ENCODE data around the gene LMNB1.
"Not testable (repeated sequence)": the region's sequence is repeated elsewhere in the genome, so short reads cannot be mapped to it uniquely, and the experiment has no call there.

LMNB1 gene

GRCh38 chr5:126776499-126777256 is at the start of gene LMNB1:
Gene LMNB1, plus strand, starts transcription at chr5:126777136. Its CDS starts 373 bp downstream, at chr5:126777509.
- FAIRE-seq = no peak
- TF ChIP-seq POLR2A (IDR thresholded peaks at IDR 0.05; ENCODE audit: low read depth, low read length) = peak; percentile 91
- peak; percentile 84 for DNase-seq (ENCODE audit: insufficient read length, low spot score)

GRCh38 chr5:126732716-126733115 is 44.2 kb upstream of the LMNB1 start:
- FAIRE-seq = no peak
- no peak for TF ChIP-seq POLR2A (IDR thresholded peaks at IDR 0.05; ENCODE audit: low read depth, low read length)

GRCh38 chr5:126734573-126734972 is 42.4 kb upstream of the LMNB1 start:
- FAIRE-seq; DNase-seq (ENCODE audit: insufficient read length, low spot score): not testable (repeated sequence)

More at GRCh38 chr5:126732716-126733115, 44.2 kb upstream of the LMNB1 start:
- DNase-seq (ENCODE audit: insufficient read length, low spot score) = no peak

- DNase-seq (ENCODE audit: insufficient read length, low spot score) = no peak
- TF ChIP-seq POLR2A (IDR thresholded peaks at IDR 0.05; ENCODE audit: low read depth, low read length) = no peak
- no peak for FAIRE-seq
Measured at GRCh38 chr5:126736141-126736540, 40.8 kb upstream of the LMNB1 start.

GRCh38 chr5:126741361-126741760 is 35.6 kb upstream of the LMNB1 start:
- DNase-seq (ENCODE audit: insufficient read length, low spot score) (no peak), FAIRE-seq (no peak)
- no peak for TF ChIP-seq POLR2A (IDR thresholded peaks at IDR 0.05; ENCODE audit: low read depth, low read length)

GRCh38 chr5:126742425-126742824 is 34.5 kb upstream of the LMNB1 start:
- no peak for DNase-seq (ENCODE audit: insufficient read length, low spot score)
- TF ChIP-seq POLR2A (IDR thresholded peaks at IDR 0.05; ENCODE audit: low read depth, low read length) = no peak
- no peak for FAIRE-seq

- DNase-seq (ENCODE audit: insufficient read length, low spot score) (no peak), FAIRE-seq (no peak)
- no peak for TF ChIP-seq POLR2A (IDR thresholded peaks at IDR 0.05; ENCODE audit: low read depth, low read length)
Measured at GRCh38 chr5:126744836-126745235, 32.1 kb upstream of the LMNB1 start.

- no peak for FAIRE-seq
- no peak for TF ChIP-seq POLR2A (IDR thresholded peaks at IDR 0.05; ENCODE audit: low read depth, low read length)
- no peak for DNase-seq (ENCODE audit: insufficient read length, low spot score)
Measured at GRCh38 chr5:126745259-126745992, 31.5 kb upstream of the LMNB1 start.

- FAIRE-seq (no peak), DNase-seq (ENCODE audit: insufficient read length, low spot score) (no peak)
- no peak for TF ChIP-seq POLR2A (IDR thresholded peaks at IDR 0.05; ENCODE audit: low read depth, low read length)
Measured at GRCh38 chr5:126746290-126746689, 30.6 kb upstream of the LMNB1 start.

GRCh38 chr5:126752081-126752785 is 24.7 kb upstream of the LMNB1 start:
- FAIRE-seq (no peak), DNase-seq (ENCODE audit: insufficient read length, low spot score) (no peak)
- no peak for TF ChIP-seq POLR2A (IDR thresholded peaks at IDR 0.05; ENCODE audit: low read depth, low read length)

- no peak for TF ChIP-seq POLR2A (IDR thresholded peaks at IDR 0.05; ENCODE audit: low read depth, low read length)
- FAIRE-seq (no peak), DNase-seq (ENCODE audit: insufficient read length, low spot score) (no peak)
Measured at GRCh38 chr5:126753227-126753626, 23.7 kb upstream of the LMNB1 start.

- DNase-seq (ENCODE audit: insufficient read length, low spot score) (no peak), FAIRE-seq (no peak)
- TF ChIP-seq POLR2A (IDR thresholded peaks at IDR 0.05; ENCODE audit: low read depth, low read length) = no peak
Measured at GRCh38 chr5:126754609-126755008, 22.3 kb upstream of the LMNB1 start.

- DNase-seq (ENCODE audit: insufficient read length, low spot score) = no peak
- no peak for TF ChIP-seq POLR2A (IDR thresholded peaks at IDR 0.05; ENCODE audit: low read depth, low read length)
- FAIRE-seq = no peak
Measured at GRCh38 chr5:126755593-126755992, 21.3 kb upstream of the LMNB1 start.

GRCh38 chr5:126757713-126758357 is 19.1 kb upstream of the LMNB1 start:
- DNase-seq (ENCODE audit: insufficient read length, low spot score) = no peak
- FAIRE-seq = no peak
- no peak for TF ChIP-seq POLR2A (IDR thresholded peaks at IDR 0.05; ENCODE audit: low read depth, low read length)

All from H54 (cell line).